Stimulated activated naive CD8-positive, alpha-beta T cell treated with anti-CD3 and anti-CD28 coated beads, Interleukin-15, Interleukin-2, amounts not matched to agents 100 ng/mL and 50 ng/mL, for 24 hours (primary cell): Measurements from ENCODE around the gene EN2.
"Not testable (repeated sequence)": the region's sequence is repeated elsewhere in the genome, so short reads cannot be mapped to it uniquely, and the experiment has no call there.

ENCODE experiments used
- H3K27ac Mint-ChIP-seq: one replicate; pipeline ENCODE4 v1.8.0; 2021; ENCODE audit warnings: mild to moderate bottlenecking, mixed read lengths
- H3K27me3 Mint-ChIP-seq: one replicate; pipeline ENCODE4 v1.8.0; 2021; ENCODE audit warnings: mixed read lengths
- H3K36me3 Mint-ChIP-seq: one replicate; pipeline ENCODE4 v1.8.0; 2021; ENCODE audit warnings: low read depth, mixed read lengths
- H3K4me1 Mint-ChIP-seq: one replicate; pipeline ENCODE4 v1.8.0; 2021; ENCODE audit warnings: low read depth, mixed read lengths
- H3K4me3 Mint-ChIP-seq: one replicate; pipeline ENCODE4 v1.8.0; 2021; ENCODE audit warnings: mild to moderate bottlenecking, mixed read lengths
- H3K9me3 Mint-ChIP-seq: one replicate; pipeline ENCODE4 v1.8.0; 2021; ENCODE audit warnings: mixed read lengths

EN2 gene

GRCh38 chr7:155437836-155438235 lies 20.1 kb upstream of the EN2 start:
- Mint-ChIP-seq H3K27ac (no peak overlapping the region), H3K9me3 (no peaks in the 10 kb centered on the region), H3K4me3 (no peak overlapping the region), H3K27me3 (peaks cover 58% of the 10 kb centered on the region), H3K4me1 (no peaks in the 10 kb centered on the region), H3K36me3 (no peaks in the 10 kb centered on the region)

GRCh38 chr7:155438777-155439176 lies 19.2 kb upstream of the EN2 start:
- Mint-ChIP-seq H3K36me3 (no peaks in the 10 kb centered on the region), H3K27me3 (peaks cover 60% of the 10 kb centered on the region), H3K27ac (no peak overlapping the region), H3K4me1 (no peaks in the 10 kb centered on the region), H3K4me3 (no peak overlapping the region), H3K9me3 (no peaks in the 10 kb centered on the region)

GRCh38 chr7:155439311-155440017 lies 18.5 kb upstream of the EN2 start:
- no peak overlapping the region for H3K27ac Mint-ChIP-seq
- peaks cover 55% of the 10 kb centered on the region for H3K27me3 Mint-ChIP-seq
- no peak overlapping the region for H3K4me3 Mint-ChIP-seq

GRCh38 chr7:155440018-155440410 lies 17.9 kb upstream of the EN2 start:
- Mint-ChIP-seq H3K4me3 (no peak overlapping the region), H3K27ac (no peak overlapping the region), H3K27me3 (peaks cover 61% of the 10 kb centered on the region), H3K9me3 (no peaks in the 10 kb centered on the region), H3K4me1 (no peaks in the 10 kb centered on the region), H3K36me3 (no peaks in the 10 kb centered on the region)

More at GRCh38 chr7:155439311-155440017, 18.5 kb upstream of the EN2 start:
- H3K4me1 Mint-ChIP-seq = no peaks in the 10 kb centered on the region
- H3K9me3 Mint-ChIP-seq = no peaks in the 10 kb centered on the region
- H3K36me3 Mint-ChIP-seq = no peaks in the 10 kb centered on the region

GRCh38 chr7:155441856-155442255 lies 16.1 kb upstream of the EN2 start:
- peaks cover 58% of the 10 kb centered on the region for H3K27me3 Mint-ChIP-seq
- no peaks in the 10 kb centered on the region for H3K36me3 Mint-ChIP-seq
- no peaks in the 10 kb centered on the region for H3K9me3 Mint-ChIP-seq
- no peaks in the 10 kb centered on the region for H3K4me1 Mint-ChIP-seq
- H3K27ac Mint-ChIP-seq = no peak overlapping the region
- H3K4me3 Mint-ChIP-seq = no peak overlapping the region

- H3K9me3 Mint-ChIP-seq = no peaks in the 10 kb centered on the region
- H3K36me3 Mint-ChIP-seq = no peaks in the 10 kb centered on the region
- H3K4me1 Mint-ChIP-seq = peaks cover 7% of the 10 kb centered on the region
- H3K4me3 Mint-ChIP-seq = no peak overlapping the region
- no peak overlapping the region for H3K27ac Mint-ChIP-seq
- peaks cover 59% of the 10 kb centered on the region for H3K27me3 Mint-ChIP-seq
Measured at GRCh38 chr7:155444746-155445145, 13.2 kb upstream of the EN2 start.

- not testable (repeated sequence) for H3K9me3 Mint-ChIP-seq, H3K4me3 Mint-ChIP-seq, H3K4me1 Mint-ChIP-seq, H3K27ac Mint-ChIP-seq, H3K36me3 Mint-ChIP-seq
- peaks cover 65% of the 10 kb centered on the region for H3K27me3 Mint-ChIP-seq
Measured at GRCh38 chr7:155445606-155446005, 12.3 kb upstream of the EN2 start.

GRCh38 chr7:155447603-155448002 lies 10.3 kb upstream of the EN2 start:
- Mint-ChIP-seq H3K27me3 (peaks cover 75% of the 10 kb centered on the region), H3K4me3 (no peak overlapping the region), H3K36me3 (no peaks in the 10 kb centered on the region), H3K9me3 (no peaks in the 10 kb centered on the region), H3K27ac (no peak overlapping the region), H3K4me1 (peaks cover 7% of the 10 kb centered on the region)

- no peak overlapping the region for H3K27ac Mint-ChIP-seq
- H3K4me3 Mint-ChIP-seq = no peak overlapping the region
- H3K27me3 Mint-ChIP-seq = peaks cover 74% of the 10 kb centered on the region
- peaks cover 7% of the 10 kb centered on the region for H3K4me1 Mint-ChIP-seq
- no peaks in the 10 kb centered on the region for H3K9me3 Mint-ChIP-seq
- no peaks in the 10 kb centered on the region for H3K36me3 Mint-ChIP-seq
Measured at GRCh38 chr7:155448632-155449007, 9.3 kb upstream of the EN2 start.

GRCh38 chr7:155449008-155449868 lies 8.7 kb upstream of the EN2 start:
- no peak overlapping the region for H3K27ac Mint-ChIP-seq
- H3K27me3 Mint-ChIP-seq = peaks cover 77% of the 10 kb centered on the region
- H3K36me3 Mint-ChIP-seq = no peaks in the 10 kb centered on the region
- H3K4me1 Mint-ChIP-seq = peaks cover 7% of the 10 kb centered on the region
- no peak overlapping the region for H3K4me3 Mint-ChIP-seq
- H3K9me3 Mint-ChIP-seq = no peaks in the 10 kb centered on the region

- H3K27ac Mint-ChIP-seq = no peak overlapping the region
- no peaks in the 10 kb centered on the region for H3K9me3 Mint-ChIP-seq
- H3K27me3 Mint-ChIP-seq = peaks cover 79% of the 10 kb centered on the region
- peaks cover 9% of the 10 kb centered on the region for H3K4me1 Mint-ChIP-seq
- H3K4me3 Mint-ChIP-seq = no peak overlapping the region
- no peaks in the 10 kb centered on the region for H3K36me3 Mint-ChIP-seq
Measured at GRCh38 chr7:155449869-155450557, 7.9 kb upstream of the EN2 start.

- Mint-ChIP-seq H3K9me3 (no peaks in the 10 kb centered on the region), H3K4me3 (no peak overlapping the region), H3K36me3 (no peaks in the 10 kb centered on the region), H3K4me1 (peaks cover 11% of the 10 kb centered on the region), H3K27me3 (peaks cover 80% of the 10 kb centered on the region), H3K27ac (no peak overlapping the region)
Measured at GRCh38 chr7:155450558-155450969, 7.4 kb upstream of the EN2 start.

GRCh38 chr7:155450970-155451801 lies 6.7 kb upstream of the EN2 start:
- H3K27ac Mint-ChIP-seq = no peak overlapping the region
- H3K4me3 Mint-ChIP-seq = no peak overlapping the region
- peaks cover 12% of the 10 kb centered on the region for H3K4me1 Mint-ChIP-seq
- H3K27me3 Mint-ChIP-seq = peaks cover 82% of the 10 kb centered on the region
- H3K9me3 Mint-ChIP-seq = no peaks in the 10 kb centered on the region
- H3K36me3 Mint-ChIP-seq = no peaks in the 10 kb centered on the region

GRCh38 chr7:155451840-155452239 lies 6.1 kb upstream of the EN2 start:
- Mint-ChIP-seq H3K27me3 (peaks cover 84% of the 10 kb centered on the region), H3K36me3 (no peaks in the 10 kb centered on the region), H3K9me3 (no peaks in the 10 kb centered on the region), H3K27ac (no peak overlapping the region), H3K4me3 (no peak overlapping the region), H3K4me1 (peaks cover 17% of the 10 kb centered on the region)
